Ramos (cell line): ENCODE results near the gene MCCD1.
"Not testable (repeated sequence)": the region's sequence is repeated elsewhere in the genome, so short reads cannot be mapped to it uniquely, and the experiment has no call there.

Source experiments
- in situ Hi-C: fragments of 300-500 bp; cut with MboI; formaldehyde crosslinking; loops from one replicate; pipeline ENCODE4 v1.14.3; 2022; ENCODE audit warnings: low sequenced_read_pairs; ENCODE audit not compliant: unreplicated experiment

The MCCD1 gene

GRCh38 chr6:31509036-31509435 is 19.7 kb upstream of the MCCD1 start:
- in situ Hi-C loops: not testable (repeated sequence)

GRCh38 chr6:31510007-31510406 is 18.8 kb upstream of the MCCD1 start:
- in situ Hi-C loops: no loop called here

GRCh38 chr6:31513456-31514165 is 15.2 kb upstream of the MCCD1 start:
- in situ Hi-C loops: no loop called here

- in situ Hi-C loops: no loop called here
Observed at GRCh38 chr6:31521835-31522234, 6.9 kb upstream of the MCCD1 start.

GRCh38 chr6:31525553-31525931 is 3.2 kb upstream of the MCCD1 start:
- in situ Hi-C loops: no loop called here

GRCh38 chr6:31525932-31526591 is 2.7 kb upstream of the MCCD1 start:
- in situ Hi-C loops: no loop called here

- in situ Hi-C loops: no loop called here
Observed at GRCh38 chr6:31528307-31528777, 420 bp upstream of the MCCD1 start.

- in situ Hi-C loops: no loop called here
Observed at GRCh38 chr6:31529329-31530150, 778 bp downstream of the MCCD1 start.

- in situ Hi-C loops: no loop called here
Observed at GRCh38 chr6:31530659-31531058, 1.9 kb downstream of the MCCD1 start.

- in situ Hi-C loops: no loop called here
Observed at GRCh38 chr6:31531162-31531561, 2.4 kb downstream of the MCCD1 start.

- in situ Hi-C loops: no loop called here
Observed at GRCh38 chr6:31531771-31532643, 3.2 kb downstream of the MCCD1 start.

GRCh38 chr6:31532644-31533454 is 4.1 kb downstream of the MCCD1 start:
- in situ Hi-C loops: no loop called here

- in situ Hi-C loops: no loop called here
Observed at GRCh38 chr6:31533455-31533841, 4.7 kb downstream of the MCCD1 start.

GRCh38 chr6:31534011-31534410 is 5.2 kb downstream of the MCCD1 start:
- in situ Hi-C loops: no loop called here

- in situ Hi-C loops: no loop called here
Observed at GRCh38 chr6:31534521-31535040, 5.8 kb downstream of the MCCD1 start.

GRCh38 chr6:31535538-31536324 is 7.0 kb downstream of the MCCD1 start:
- in situ Hi-C loops: no loop called here

GRCh38 chr6:31538805-31539400 is 10.1 kb downstream of the MCCD1 start:
- in situ Hi-C loops: no loop called here

- in situ Hi-C loops: no loop called here
Observed at GRCh38 chr6:31540640-31541039, 11.9 kb downstream of the MCCD1 start.
